DND-41 (cell line): ENCODE measurements around the gene MAIP1.
A peak's percentile ranks its signal among the peaks of the same experiment; 100 is the strongest.

Source experiments
- ATAC-seq: fragments of 200-7000 bp; cut with Tn5 transposase; 3 replicates; pipeline ENCODE4 v1.9.1; 2021; ENCODE audit warnings: low read depth; ENCODE audit not compliant: insufficient read depth
- DNase-seq: peaks from one replicate; pipeline ENCODE4 v3.0.0-alpha.2; 2020
- H2AFZ ChIP-seq: 2 replicates; pipeline ENCODE4 v1.6.0; 2012; ENCODE audit warnings: low read depth, low read length
- H3K27ac ChIP-seq: 2 replicates; pipeline ENCODE4 v1.5.1; 2012; ENCODE audit warnings: low read length, inconsistent platforms
- H3K27me3 ChIP-seq: fragments of 200-600 bp; sonication (generic); 2 replicates; pipeline ENCODE4 v1.6.0; 2012; ENCODE audit warnings: low read length, mild to moderate bottlenecking, inconsistent platforms; ENCODE audit not compliant: insufficient read depth, poor library complexity
- H3K36me3 ChIP-seq: 2 replicates; pipeline ENCODE4 v1.5.1; 2012; ENCODE audit warnings: low read length, inconsistent platforms; ENCODE audit not compliant: insufficient read depth
- H3K4me1 ChIP-seq: 2 replicates; pipeline ENCODE4 v1.5.1; 2012; ENCODE audit warnings: mild to moderate bottlenecking, low read length; ENCODE audit not compliant: insufficient read depth
- H3K4me2 ChIP-seq: 2 replicates; pipeline ENCODE4 v1.6.0; 2012; ENCODE audit warnings: mild to moderate bottlenecking, moderate library complexity, low read length, inconsistent platforms; ENCODE audit not compliant: insufficient read depth
- H3K4me3 ChIP-seq, 2 experiments: fragments of 200-600 bp in 1 of 2; shearing (Covaris generic) in 1 of 2; 2 replicates each; pipeline ENCODE4 v1.5.1; 2012 to 2016; ENCODE audit warnings: inconsistent platforms in 2 of 2, low read length in 2 of 2, mild to moderate bottlenecking in 2 of 2, low read depth in 1 of 2, moderate library complexity in 1 of 2
- H3K79me2 ChIP-seq: 2 replicates; pipeline ENCODE4 v1.6.0; 2012; ENCODE audit warnings: low read length, inconsistent platforms; ENCODE audit not compliant: insufficient read depth
- H3K9ac ChIP-seq: 2 replicates; pipeline ENCODE4 v1.6.0; 2012; ENCODE audit warnings: low read depth, mild to moderate bottlenecking, inconsistent platforms, low read length, moderate library complexity
- H3K9me3 ChIP-seq: 2 replicates; pipeline ENCODE4 v1.5.1; 2012; ENCODE audit warnings: low read length, moderate library complexity, mild to moderate bottlenecking, inconsistent platforms; ENCODE audit not compliant: insufficient read depth, severe bottlenecking
- H4K20me1 ChIP-seq: 2 replicates; pipeline ENCODE4 v1.6.0; 2012; ENCODE audit warnings: low read length; ENCODE audit not compliant: insufficient read depth
- CTCF ChIP-seq: IDR thresholded peaks from 2 replicates; pipeline ENCODE4 v1.5.1; 2012; ENCODE audit warnings: borderline replicate concordance, low read length, moderate library complexity, mild to moderate bottlenecking; ENCODE audit not compliant: poor library complexity, severe bottlenecking; ENCODE audit errors: extremely low read depth
- EZH2 ChIP-seq: IDR thresholded peaks from 3 replicates; pipeline ENCODE4 v1.6.1; 2012; ENCODE audit warnings: borderline replicate concordance, low read depth, mild to moderate bottlenecking, moderate library complexity, low read length, inconsistent platforms; ENCODE audit not compliant: severe bottlenecking

Gene MAIP1

GRCh38 chr2:199979398-199979797 lies 24.0 kb downstream of the MAIP1 start:
- no peak for ATAC-seq
- DNase-seq: no peak
- no peak overlapping the region for H3K4me3 ChIP-seq
- H3K9ac ChIP-seq: no peak overlapping the region
- no peaks in the 10 kb centered on the region for H3K36me3 ChIP-seq
- no peak overlapping the region for H3K4me2 ChIP-seq
- TF ChIP-seq CTCF (no peak), EZH2 (no peak)
- no peaks in the 10 kb centered on the region for H3K27me3 ChIP-seq
- H4K20me1 ChIP-seq: no peaks in the 10 kb centered on the region
- no peaks in the 10 kb centered on the region for H3K4me1 ChIP-seq
- no peak overlapping the region for H3K27ac ChIP-seq
- no peaks in the 10 kb centered on the region for H3K79me2 ChIP-seq
- H2AFZ ChIP-seq: no peak overlapping the region
- no peaks in the 10 kb centered on the region for H3K9me3 ChIP-seq

DNA sequence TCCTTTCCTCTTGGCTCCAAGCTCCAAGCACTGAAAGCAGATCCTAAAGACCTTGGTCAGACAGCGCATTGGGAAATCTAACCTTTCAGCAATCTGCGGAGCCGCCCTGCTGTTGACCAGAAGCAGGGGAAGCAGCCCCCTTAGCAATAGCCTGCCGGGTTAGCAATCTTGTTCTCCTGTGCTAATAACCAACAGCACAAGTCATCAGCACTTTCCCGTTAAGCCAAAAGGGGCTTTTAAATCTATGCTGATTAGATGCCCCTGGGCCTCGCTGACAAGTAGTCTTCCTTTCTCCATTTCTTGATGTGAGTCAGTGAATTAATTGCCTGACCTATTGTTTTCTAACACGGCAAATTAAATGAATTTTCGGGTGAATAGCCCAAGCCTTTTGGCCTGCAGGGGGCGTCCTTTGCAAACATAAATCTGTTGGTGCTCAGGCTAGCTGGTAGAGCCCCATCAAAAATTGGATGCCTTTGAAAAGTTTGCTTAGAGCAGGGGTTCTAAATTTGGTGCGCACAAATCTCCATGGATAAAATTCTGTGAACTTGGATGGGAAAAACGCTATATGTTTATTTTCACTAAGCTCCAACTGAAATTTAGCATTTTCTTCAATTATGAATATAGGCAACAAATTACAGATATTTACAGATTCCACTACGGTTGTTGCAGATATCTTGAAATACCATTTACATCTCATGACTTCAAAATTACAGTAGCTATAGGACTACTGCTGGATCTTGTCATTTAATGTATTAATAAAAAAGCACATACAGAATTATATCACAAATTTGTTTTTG lies 24.6 kb downstream of the MAIP1 start:
- no peak overlapping the region for H3K27ac ChIP-seq
- ATAC-seq: peak; percentile 80; the same call in 2 of the 3 replicates
- DNase-seq: peak; percentile 71

GRCh38 chr2:199982126-199982843 lies 26.9 kb downstream of the MAIP1 start:
- no peak for TF ChIP-seq EZH2
- Histone ChIP-seq H3K4me3 (no peak overlapping the region), H3K79me2 (no peaks in the 10 kb centered on the region), H3K9me3 (no peaks in the 10 kb centered on the region), H3K36me3 (no peaks in the 10 kb centered on the region), H3K4me2 (no peak overlapping the region), H3K4me1 (peaks cover 7% of the 10 kb centered on the region), H3K27me3 (no peaks in the 10 kb centered on the region), H3K9ac (no peak overlapping the region), H4K20me1 (no peaks in the 10 kb centered on the region), H3K27ac (no peak overlapping the region), H2AFZ (no peak overlapping the region)
- ATAC-seq: no peak
- no peak for DNase-seq

More for the DNA sequence above, 24.6 kb downstream of the MAIP1 start:
- H3K9me3 ChIP-seq: no peaks in the 10 kb centered on the region
- H3K36me3 ChIP-seq: no peaks in the 10 kb centered on the region
- H3K4me1 ChIP-seq: no peaks in the 10 kb centered on the region
- no peak overlapping the region for H3K4me3 ChIP-seq
- no peaks in the 10 kb centered on the region for H3K79me2 ChIP-seq
- no peak overlapping the region for H3K9ac ChIP-seq
- H3K4me2 ChIP-seq: no peak overlapping the region
- no peaks in the 10 kb centered on the region for H4K20me1 ChIP-seq
- no peaks in the 10 kb centered on the region for H3K27me3 ChIP-seq
- no peak for TF ChIP-seq EZH2
- peak; percentile 88 for TF ChIP-seq CTCF
- H2AFZ ChIP-seq: no peak overlapping the region

- ATAC-seq (no peak), DNase-seq (no peak)
- Histone ChIP-seq H2AFZ (no peak overlapping the region), H3K4me2 (no peak overlapping the region), H3K9me3 (no peaks in the 10 kb centered on the region), H4K20me1 (no peaks in the 10 kb centered on the region), H3K27ac (no peak overlapping the region), H3K27me3 (no peaks in the 10 kb centered on the region), H3K4me3 (no peak overlapping the region), H3K4me1 (peaks cover 20% of the 10 kb centered on the region), H3K79me2 (no peaks in the 10 kb centered on the region), H3K9ac (no peak overlapping the region), H3K36me3 (no peaks in the 10 kb centered on the region)
- TF ChIP-seq CTCF (no peak), EZH2 (no peak)
These were observed 28.2 kb downstream of the MAIP1 start for GRCh38 chr2:199983534-199983933.
